K562 (cell line): ENCODE results near the gene LMNTD2. TPM values are rescaled to one million over a fixed set of nuclear protein-coding genes. Genes with fewer than 3 reads are reported as not detected.

Experiments
- ZNF12 ChIP-seq: sonication (generic); formaldehyde crosslinking; IDR thresholded peaks from 2 replicates; pipeline ENCODE4 v1.4.0; 2020; ENCODE audit warnings: mild to moderate bottlenecking, missing genetic modification reagents
- ZNF316 ChIP-seq: fragments of 450-650 bp; IDR thresholded peaks from 2 replicates; pipeline ENCODE4 v1.6.1; 2016
- polyA plus RNA-seq, 8 experiments: library from polyadenylated mRNA; depleted of rRNA in 4 of 8; stranded (reverse) in 5 of 8; unstranded in 3 of 8; fragments of >200 nt; fragmentation: Nextera tagmentation in 2 of 8; fragmentation: Illumina TruSeq in 1 of 8; extraction: Ambion mirVana in 2 of 8; extraction: Trizol in 1 of 8; gene quantifications; 2 replicates each; pipeline versions ENCODE4 v1.2.1 to v1.2.3, GENCODE V29; 2011 to 2014; ENCODE audit warnings: inconsistent platforms in 1 of 8, missing spikeins in 1 of 8
- total RNA-seq, 7 experiments: library from RNA; depleted of rRNA in 6 of 7; stranded (reverse); fragments of >200 nt in 6 of 7; fragmentation: Illumina TruSeq in 2 of 7; extraction: Trizol in 2 of 7; gene quantifications; 2 replicates each; pipeline versions ENCODE4 v1.2.1 to v1.2.3, GENCODE V29; 2011 to 2021; ENCODE audit warnings: low replicate concordance in 1 of 7
- TF ChIP-seq, protein P1 (sequence below), 2 experiments: fragments of 450-650 bp; formaldehyde crosslinking in 1 of 2; IDR thresholded peaks; 2 replicates each; pipeline versions ENCODE4 v1.4.0 to v1.6.1; 2014 to 2020; ENCODE audit warnings: mild to moderate bottlenecking in 2 of 2, borderline replicate concordance in 1 of 2, low read depth in 1 of 2
- TF ChIP-seq, protein P2 (sequence below): IDR thresholded peaks from 2 replicates; pipeline ENCODE4 v1.6.1; 2011; ENCODE audit warnings: borderline replicate concordance, low read depth, mild to moderate bottlenecking, moderate library complexity, low read length; ENCODE audit not compliant: insufficient read depth, poor library complexity, severe bottlenecking
- TF ChIP-seq, protein P3 (sequence below): fragments of 250-450 bp; sonication (Bioruptor Pico); IDR thresholded peaks from 2 replicates; pipeline ENCODE4 v1.6.1; 2021; ENCODE audit warnings: mild to moderate bottlenecking
- TF ChIP-seq, protein P4 (sequence below), 2 experiments: fragments of 450-650 bp in 1 of 2; sonication (generic) in 1 of 2; formaldehyde crosslinking; conservative IDR thresholded peaks; 2 replicates each; pipeline versions ENCODE4 v1.4.0 to v1.8.1; 2020 to 2022; ENCODE audit warnings: mild to moderate bottlenecking in 1 of 2, missing genetic modification reagents in 1 of 2
- TF ChIP-seq, protein P5 (sequence below): fragments of 450-650 bp; conservative IDR thresholded peaks from 2 replicates; pipeline ENCODE4 v1.6.1; 2016; ENCODE audit warnings: missing genetic modification characterization, low read depth, mild to moderate bottlenecking, missing compliant biosample characterization, moderate library complexity

LMNTD2 gene
- total and polyA plus RNA-seq, 9 of the 15 experiments (the other 6 are each of a cell fraction or from before 2014, with no cell fraction given), result 0.48 to 4.2 (median 1.5) TPM; not detected in 3

DNA sequence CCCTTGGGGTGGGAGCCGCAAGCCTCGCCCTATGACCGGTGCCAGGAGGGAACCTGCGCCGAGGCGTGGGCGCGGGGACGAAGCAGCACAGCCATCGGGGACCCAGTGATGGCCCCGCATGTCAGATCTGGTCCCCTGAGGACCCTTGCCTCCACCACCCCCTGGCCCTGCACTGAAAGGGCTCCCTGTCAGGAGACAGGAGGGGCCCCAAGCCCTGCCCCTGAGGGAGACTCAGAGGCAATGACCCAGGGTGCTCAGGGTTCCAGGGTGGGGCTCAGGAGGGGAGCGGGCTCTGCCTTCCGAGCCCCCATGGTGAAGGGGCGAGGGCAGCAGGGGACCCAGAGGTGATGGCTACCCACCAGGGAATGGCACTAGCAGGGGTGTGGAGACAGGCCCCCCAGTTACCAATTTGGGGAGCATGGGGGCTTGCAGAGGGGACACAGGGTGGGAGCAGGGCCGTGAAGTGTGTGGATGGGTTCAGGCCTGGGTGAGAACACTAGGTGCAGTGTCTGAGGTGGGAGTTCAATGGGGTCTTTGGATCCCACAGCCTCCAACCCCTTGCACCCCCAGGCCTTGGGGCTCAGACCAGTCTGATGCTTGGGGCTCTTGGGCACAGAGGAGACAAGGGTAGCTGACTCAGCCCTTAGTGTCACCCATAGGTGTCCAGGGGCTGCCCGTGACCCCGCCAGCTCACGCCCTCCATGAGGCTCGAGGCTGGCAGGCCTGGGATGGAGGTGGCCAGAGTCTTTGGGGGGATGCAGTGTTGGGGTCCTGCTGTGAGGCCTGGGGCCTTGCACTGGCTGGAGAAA is 22.7 kb downstream of the LMNTD2 start (continued):
- TF ChIP-seq, protein P1, sequence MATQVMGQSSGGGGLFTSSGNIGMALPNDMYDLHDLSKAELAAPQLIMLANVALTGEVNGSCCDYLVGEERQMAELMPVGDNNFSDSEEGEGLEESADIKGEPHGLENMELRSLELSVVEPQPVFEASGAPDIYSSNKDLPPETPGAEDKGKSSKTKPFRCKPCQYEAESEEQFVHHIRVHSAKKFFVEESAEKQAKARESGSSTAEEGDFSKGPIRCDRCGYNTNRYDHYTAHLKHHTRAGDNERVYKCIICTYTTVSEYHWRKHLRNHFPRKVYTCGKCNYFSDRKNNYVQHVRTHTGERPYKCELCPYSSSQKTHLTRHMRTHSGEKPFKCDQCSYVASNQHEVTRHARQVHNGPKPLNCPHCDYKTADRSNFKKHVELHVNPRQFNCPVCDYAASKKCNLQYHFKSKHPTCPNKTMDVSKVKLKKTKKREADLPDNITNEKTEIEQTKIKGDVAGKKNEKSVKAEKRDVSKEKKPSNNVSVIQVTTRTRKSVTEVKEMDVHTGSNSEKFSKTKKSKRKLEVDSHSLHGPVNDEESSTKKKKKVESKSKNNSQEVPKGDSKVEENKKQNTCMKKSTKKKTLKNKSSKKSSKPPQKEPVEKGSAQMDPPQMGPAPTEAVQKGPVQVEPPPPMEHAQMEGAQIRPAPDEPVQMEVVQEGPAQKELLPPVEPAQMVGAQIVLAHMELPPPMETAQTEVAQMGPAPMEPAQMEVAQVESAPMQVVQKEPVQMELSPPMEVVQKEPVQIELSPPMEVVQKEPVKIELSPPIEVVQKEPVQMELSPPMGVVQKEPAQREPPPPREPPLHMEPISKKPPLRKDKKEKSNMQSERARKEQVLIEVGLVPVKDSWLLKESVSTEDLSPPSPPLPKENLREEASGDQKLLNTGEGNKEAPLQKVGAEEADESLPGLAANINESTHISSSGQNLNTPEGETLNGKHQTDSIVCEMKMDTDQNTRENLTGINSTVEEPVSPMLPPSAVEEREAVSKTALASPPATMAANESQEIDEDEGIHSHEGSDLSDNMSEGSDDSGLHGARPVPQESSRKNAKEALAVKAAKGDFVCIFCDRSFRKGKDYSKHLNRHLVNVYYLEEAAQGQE (IDR thresholded peaks at IDR 0.05; ENCODE audit: borderline replicate concordance), result no peak
- TF ChIP-seq, protein P1 (CRISPR knock-in tag; IDR thresholded peaks at IDR 0.05; ENCODE audit: low read depth), result 0 out of 2 replicates have a peak, but pooled peaks have one; percentile 19
- TF ChIP-seq, protein P2, sequence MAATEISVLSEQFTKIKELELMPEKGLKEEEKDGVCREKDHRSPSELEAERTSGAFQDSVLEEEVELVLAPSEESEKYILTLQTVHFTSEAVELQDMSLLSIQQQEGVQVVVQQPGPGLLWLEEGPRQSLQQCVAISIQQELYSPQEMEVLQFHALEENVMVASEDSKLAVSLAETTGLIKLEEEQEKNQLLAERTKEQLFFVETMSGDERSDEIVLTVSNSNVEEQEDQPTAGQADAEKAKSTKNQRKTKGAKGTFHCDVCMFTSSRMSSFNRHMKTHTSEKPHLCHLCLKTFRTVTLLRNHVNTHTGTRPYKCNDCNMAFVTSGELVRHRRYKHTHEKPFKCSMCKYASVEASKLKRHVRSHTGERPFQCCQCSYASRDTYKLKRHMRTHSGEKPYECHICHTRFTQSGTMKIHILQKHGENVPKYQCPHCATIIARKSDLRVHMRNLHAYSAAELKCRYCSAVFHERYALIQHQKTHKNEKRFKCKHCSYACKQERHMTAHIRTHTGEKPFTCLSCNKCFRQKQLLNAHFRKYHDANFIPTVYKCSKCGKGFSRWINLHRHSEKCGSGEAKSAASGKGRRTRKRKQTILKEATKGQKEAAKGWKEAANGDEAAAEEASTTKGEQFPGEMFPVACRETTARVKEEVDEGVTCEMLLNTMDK, result no peak
- TF ChIP-seq, protein P3, sequence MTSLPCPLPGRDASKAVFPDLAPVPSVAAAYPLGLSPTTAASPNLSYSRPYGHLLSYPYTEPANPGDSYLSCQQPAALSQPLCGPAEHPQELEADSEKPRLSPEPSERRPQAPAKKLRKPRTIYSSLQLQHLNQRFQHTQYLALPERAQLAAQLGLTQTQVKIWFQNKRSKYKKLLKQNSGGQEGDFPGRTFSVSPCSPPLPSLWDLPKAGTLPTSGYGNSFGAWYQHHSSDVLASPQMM, result no peak
- TF ChIP-seq, protein P4, sequence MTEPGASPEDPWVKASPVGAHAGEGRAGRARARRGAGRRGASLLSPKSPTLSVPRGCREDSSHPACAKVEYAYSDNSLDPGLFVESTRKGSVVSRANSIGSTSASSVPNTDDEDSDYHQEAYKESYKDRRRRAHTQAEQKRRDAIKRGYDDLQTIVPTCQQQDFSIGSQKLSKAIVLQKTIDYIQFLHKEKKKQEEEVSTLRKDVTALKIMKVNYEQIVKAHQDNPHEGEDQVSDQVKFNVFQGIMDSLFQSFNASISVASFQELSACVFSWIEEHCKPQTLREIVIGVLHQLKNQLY (CRISPR knock-in tag; conservative IDR thresholded peaks at IDR 0.05), result 0 out of 4 replicates have a peak, but pooled peaks of 1 of the 2 experiments have one; percentile 24
- TF ChIP-seq ZNF316 (peak; percentile 38), ZNF12 (no peak)
- TF ChIP-seq, protein P5, sequence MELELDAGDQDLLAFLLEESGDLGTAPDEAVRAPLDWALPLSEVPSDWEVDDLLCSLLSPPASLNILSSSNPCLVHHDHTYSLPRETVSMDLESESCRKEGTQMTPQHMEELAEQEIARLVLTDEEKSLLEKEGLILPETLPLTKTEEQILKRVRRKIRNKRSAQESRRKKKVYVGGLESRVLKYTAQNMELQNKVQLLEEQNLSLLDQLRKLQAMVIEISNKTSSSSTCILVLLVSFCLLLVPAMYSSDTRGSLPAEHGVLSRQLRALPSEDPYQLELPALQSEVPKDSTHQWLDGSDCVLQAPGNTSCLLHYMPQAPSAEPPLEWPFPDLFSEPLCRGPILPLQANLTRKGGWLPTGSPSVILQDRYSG (tag), result no peak
